Skeletal muscle tissue (tissue), 4 donors: ENCODE data around the gene KRT8. TPM values are rescaled to one million over a fixed set of nuclear protein-coding genes. Genes with fewer than 3 reads are reported as not detected.
"Not testable (repeated sequence)": the region's sequence is repeated elsewhere in the genome, so short reads cannot be mapped to it uniquely, and the experiment has no call there.

Source experiments
- H3K27ac ChIP-seq: one replicate; pipeline ENCODE4 v1.7.0; 2013; ENCODE audit warnings: mild to moderate bottlenecking, low read depth, low read length, inconsistent platforms
- H3K27me3 ChIP-seq, 3 donors: one replicate each; pipeline ENCODE4 v1.7.0; 2013; ENCODE audit warnings: low read length in 3 of 3; ENCODE audit not compliant: control insufficient read depth in 3 of 3, insufficient read depth in 3 of 3
- H3K36me3 ChIP-seq, 3 donors: one replicate each; pipeline ENCODE4 v1.7.0; 2013; ENCODE audit warnings: low read length in 3 of 3; ENCODE audit not compliant: control insufficient read depth in 3 of 3, insufficient read depth in 3 of 3
- H3K4me1 ChIP-seq, 3 donors: one replicate each; pipeline ENCODE4 v1.7.0; 2013; ENCODE audit warnings: low read length in 3 of 3, mild to moderate bottlenecking in 3 of 3; ENCODE audit not compliant: control insufficient read depth in 3 of 3, insufficient read depth in 3 of 3
- H3K4me3 ChIP-seq, 3 donors: one replicate each; pipeline ENCODE4 v1.7.0; 2013; ENCODE audit warnings: low read length in 3 of 3
- H3K9ac ChIP-seq, 3 donors: one replicate each; pipeline ENCODE4 v1.7.0; 2013; ENCODE audit warnings: low read length in 3 of 3, mild to moderate bottlenecking in 3 of 3, moderate library complexity in 2 of 3, low read depth in 1 of 3
- H3K9me3 ChIP-seq, 3 donors: one replicate each; pipeline ENCODE4 v1.7.0; 2013; ENCODE audit warnings: low read length in 3 of 3; ENCODE audit not compliant: control insufficient read depth in 3 of 3
- total RNA-seq: library from RNA; depleted of rRNA; stranded (reverse); fragments of >200 nt; gene quantifications from one replicate; pipeline ENCODE4 v1.2.3, GENCODE V29; 2014
- donor health status: Osteomylitis.

The KRT8 gene
- total RNA-seq = 1.6 TPM

DNA sequence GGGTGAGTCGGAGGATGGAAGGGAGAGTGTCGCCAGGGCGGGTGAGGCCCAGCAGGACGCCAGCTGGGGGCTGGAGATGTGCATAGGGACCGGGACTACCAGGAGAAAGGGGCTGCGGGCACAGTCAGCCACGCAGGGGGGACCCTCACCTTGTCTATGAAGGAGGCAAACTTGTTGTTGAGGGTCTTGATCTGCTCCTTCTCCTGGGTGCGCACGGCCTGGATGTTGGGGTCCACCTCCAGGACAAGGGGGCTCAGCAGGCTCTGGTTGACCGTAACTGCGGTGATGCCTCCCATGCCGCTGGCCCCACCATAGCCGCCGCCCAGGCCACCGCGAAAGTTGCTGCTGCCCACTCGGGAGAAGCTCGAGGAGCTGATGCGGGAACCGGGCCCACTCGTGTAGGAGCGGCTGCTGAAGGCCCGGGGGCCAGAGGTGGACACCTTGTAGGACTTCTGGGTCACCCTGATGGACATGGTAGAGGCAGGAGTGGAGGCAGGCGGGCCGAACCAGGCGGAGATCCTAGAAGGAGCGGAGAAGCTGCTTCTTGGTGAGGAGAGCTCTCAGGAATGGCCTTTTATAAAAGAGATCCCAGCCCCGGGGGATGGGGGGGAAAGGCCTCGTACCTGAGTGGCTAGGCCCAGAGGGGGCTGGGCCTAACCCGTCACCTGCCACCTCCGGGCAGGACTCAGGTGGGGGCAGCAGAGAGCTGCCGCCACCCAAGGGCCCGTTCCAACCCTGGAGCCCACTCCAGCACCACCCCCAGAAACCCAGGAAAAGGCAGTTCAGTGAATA is at the start of gene KRT8:
Gene KRT8, minus strand, starts transcription at position 568 of the 792 bp plus-strand sequence. Its CDS starts 95 bp downstream, at position 473.
- not testable (repeated sequence) for H3K9me3 ChIP-seq, H3K9ac ChIP-seq, H3K4me1 ChIP-seq, H3K36me3 ChIP-seq, H3K27ac ChIP-seq
- H3K4me3 ChIP-seq = peak within 1 kb of the TSS in 1 of 3 donors; percentile 7
- H3K27me3 ChIP-seq = peaks cover 0 to 21% (median 0%) of the 10 kb centered on the region in 3 donors

DNA sequence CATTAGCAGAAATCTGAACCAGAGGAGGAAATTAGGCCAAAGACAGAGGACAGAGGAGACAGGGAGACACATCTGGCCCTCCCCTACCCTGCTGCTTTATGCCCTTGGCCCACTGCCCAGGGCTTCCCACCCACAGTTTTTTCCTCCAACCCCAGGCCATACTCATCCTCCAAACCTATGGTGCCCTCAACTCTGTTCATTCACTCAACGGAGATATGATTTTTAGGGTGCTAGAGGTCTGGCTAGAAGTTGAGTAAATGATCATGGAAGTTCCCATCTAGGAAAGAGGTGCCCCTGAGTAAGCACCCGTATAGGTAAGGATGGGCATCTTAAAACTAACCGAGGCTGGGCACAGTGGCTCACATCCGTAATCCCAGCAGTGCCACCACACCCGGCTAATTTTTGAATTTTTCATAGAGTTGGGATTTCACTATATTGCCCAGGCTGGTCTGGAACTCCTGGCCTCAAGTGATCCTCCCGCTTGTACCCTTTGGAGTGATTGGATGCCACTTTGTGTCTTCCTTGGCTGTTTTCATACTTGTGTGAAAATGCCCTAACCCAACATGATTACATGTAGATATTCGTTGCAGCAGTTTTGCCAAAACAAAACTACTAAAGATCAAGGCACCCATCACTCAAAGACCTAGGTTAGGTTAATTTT is 48.4 kb upstream of the KRT8 start:
- no peak overlapping the region for H3K4me3 ChIP-seq
- H3K27ac ChIP-seq = no peak overlapping the region
- peaks cover 0 to 2% (median 0%) of the 10 kb centered on the region in 3 donors for H3K4me1 ChIP-seq
- no peaks in the 10 kb centered on the region for H3K36me3 ChIP-seq
- H3K9ac ChIP-seq = no peak overlapping the region
- no peaks in the 10 kb centered on the region for H3K9me3 ChIP-seq
- peaks cover 6 to 16% (median 10%) of the 10 kb centered on the region in 3 donors for H3K27me3 ChIP-seq

DNA sequence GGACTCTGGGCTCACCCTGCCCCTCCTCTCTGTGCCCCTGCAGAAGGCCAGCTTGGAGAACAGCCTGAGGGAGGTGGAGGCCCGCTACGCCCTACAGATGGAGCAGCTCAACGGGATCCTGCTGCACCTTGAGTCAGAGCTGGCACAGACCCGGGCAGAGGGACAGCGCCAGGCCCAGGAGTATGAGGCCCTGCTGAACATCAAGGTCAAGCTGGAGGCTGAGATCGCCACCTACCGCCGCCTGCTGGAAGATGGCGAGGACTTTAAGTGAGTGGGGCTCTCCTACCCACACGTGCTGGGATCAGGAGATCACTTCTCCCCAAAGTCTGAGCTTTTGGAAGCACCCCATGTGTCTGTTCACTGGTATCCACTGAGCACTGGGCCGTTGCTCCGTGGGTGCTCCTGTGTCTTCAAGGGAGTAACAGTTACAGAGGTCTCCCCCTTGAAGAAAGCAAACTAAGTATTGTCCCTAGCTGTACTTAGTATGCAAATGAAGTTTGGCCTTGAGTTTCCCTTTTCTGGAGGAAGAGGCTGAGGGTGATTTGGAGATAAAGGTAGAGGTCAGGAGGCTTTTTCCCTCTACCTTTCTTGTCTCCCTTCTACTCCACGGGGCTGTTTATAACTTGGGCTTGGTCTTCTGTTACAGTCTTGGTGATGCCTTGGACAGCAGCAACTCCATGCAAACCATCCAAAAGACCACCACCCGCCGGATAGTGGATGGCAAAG is 47.4 kb upstream of the KRT8 start:
- Histone ChIP-seq H3K27ac (no peak overlapping the region), H3K9me3 (no peaks in the 10 kb centered on the region), H3K36me3 (no peaks in the 10 kb centered on the region), H3K9ac (no peak overlapping the region), H3K4me3 (no peak overlapping the region), H3K4me1 (peaks cover 0 to 2% (median 0%) of the 10 kb centered on the region in 3 donors), H3K27me3 (peaks cover 6 to 21% (median 10%) of the 10 kb centered on the region in 3 donors)

DNA sequence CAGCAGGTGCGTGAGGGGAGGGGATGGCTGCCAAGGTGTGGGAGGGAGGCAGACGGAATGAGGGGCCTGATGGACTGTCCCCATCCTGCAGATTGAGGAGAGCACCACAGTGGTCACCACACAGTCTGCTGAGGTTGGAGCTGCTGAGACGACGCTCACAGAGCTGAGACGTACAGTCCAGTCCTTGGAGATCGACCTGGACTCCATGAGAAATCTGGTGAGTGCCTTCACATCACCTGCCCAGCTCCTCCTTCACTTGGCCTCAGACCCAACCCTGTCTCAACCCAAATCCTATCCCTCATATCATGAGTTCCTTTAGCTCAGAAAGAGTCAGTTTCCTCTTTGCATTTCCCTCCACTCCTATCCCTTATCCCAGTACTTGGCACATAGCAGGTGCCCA is 46.8 kb upstream of the KRT8 start:
- no peak overlapping the region for H3K9ac ChIP-seq
- no peak overlapping the region for H3K4me3 ChIP-seq
- peaks cover 0 to 2% (median 0%) of the 10 kb centered on the region in 3 donors for H3K4me1 ChIP-seq
- no peak overlapping the region for H3K27ac ChIP-seq
- peaks cover 8 to 21% (median 10%) of the 10 kb centered on the region in 3 donors for H3K27me3 ChIP-seq
- no peaks in the 10 kb centered on the region for H3K36me3 ChIP-seq
- H3K9me3 ChIP-seq = no peaks in the 10 kb centered on the region

DNA sequence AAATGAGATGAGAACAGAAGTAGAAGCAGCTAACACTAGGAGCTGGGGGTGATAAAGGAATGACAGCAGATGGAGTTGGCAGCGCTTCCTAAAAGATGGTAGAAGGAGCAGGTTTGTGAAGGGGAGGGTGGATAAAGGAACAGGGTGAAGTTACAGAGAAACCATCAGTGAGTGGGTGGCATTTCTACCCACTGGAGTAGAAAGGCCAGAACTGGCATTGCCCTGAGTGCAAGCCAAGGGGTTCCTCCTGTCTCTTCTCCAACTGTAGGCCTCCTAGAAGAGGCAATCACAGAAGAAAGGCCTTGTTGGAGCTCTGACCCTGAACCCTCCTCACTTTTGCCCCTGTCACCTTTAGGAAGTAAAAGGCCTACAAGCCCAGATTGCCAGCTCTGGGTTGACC is 46.2 kb upstream of the KRT8 start:
- Histone ChIP-seq H3K27ac (no peak overlapping the region), H3K4me3 (no peak overlapping the region), H3K36me3 (no peaks in the 10 kb centered on the region), H3K27me3 (peaks cover 10 to 21% (median 10%) of the 10 kb centered on the region in 3 donors), H3K4me1 (peaks cover 0 to 2% (median 0%) of the 10 kb centered on the region in 3 donors), H3K9me3 (no peaks in the 10 kb centered on the region), H3K9ac (no peak overlapping the region)

DNA sequence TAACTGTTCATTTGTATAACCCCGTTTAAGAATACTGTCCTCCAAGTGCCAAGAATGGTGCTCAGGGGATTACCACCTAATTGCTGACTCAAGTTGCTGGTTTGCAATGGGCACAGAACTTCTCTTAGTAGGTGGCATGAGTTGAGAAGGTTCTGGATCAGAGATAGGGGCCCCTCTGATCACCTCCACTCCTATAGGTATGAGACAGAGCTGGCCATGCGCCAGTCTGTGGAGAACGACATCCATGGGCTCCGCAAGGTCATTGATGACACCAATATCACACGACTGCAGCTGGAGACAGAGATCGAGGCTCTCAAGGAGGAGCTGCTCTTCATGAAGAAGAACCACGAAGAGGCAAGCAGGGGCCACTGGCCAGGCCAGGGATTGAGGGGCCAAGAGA is 45.7 kb upstream of the KRT8 start:
- Histone ChIP-seq H3K27ac (no peak overlapping the region), H3K4me3 (no peak overlapping the region), H3K4me1 (peaks cover 0 to 2% (median 0%) of the 10 kb centered on the region in 3 donors), H3K27me3 (peaks cover 10 to 21% (median 10%) of the 10 kb centered on the region in 3 donors), H3K9ac (no peak overlapping the region), H3K36me3 (no peaks in the 10 kb centered on the region), H3K9me3 (no peaks in the 10 kb centered on the region)

DNA sequence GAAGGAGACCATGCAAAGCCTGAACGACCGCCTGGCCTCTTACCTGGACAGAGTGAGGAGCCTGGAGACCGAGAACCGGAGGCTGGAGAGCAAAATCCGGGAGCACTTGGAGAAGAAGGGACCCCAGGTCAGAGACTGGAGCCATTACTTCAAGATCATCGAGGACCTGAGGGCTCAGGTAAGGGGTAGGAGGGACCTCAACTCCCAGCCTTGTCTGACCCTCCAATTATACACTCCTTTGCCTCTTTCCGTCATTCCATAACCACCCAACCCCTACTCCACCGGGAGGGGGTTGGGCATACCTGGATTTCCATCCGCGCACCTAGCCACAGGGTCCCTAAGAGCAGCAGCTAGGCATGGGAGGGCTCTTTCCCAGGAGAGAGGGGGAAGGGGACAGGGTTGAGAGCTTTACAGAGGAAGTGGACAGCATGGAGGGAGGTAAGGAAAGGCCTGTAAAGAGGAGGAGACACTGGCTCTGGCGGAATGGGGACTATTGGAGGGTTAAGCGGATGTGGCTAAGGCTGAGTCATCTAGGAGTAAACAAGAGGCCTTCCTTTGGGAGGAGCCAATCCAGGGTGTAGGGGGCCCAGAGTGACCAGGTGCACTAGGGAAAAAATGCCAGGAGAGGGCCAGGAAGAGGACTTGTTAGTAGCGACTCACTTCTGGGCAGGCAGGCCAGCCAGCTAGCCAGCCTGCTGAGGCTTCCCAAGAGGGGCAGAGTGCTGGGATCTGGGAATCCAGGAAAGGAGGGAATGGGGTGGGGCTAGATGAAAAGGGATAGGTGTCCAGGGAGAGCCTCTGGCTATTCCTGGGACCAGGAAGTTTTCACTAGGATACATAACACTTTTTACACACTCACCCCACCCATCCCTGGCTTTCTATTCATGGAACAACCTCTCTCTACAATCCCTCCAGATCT is 44.8 kb upstream of the KRT8 start:
- Histone ChIP-seq H3K9me3 (no peaks in the 10 kb centered on the region), H3K4me3 (peak overlapping the region; percentile 13 to 41 (median 19)), H3K27ac (no peak overlapping the region), H3K4me1 (peaks cover 0 to 2% (median 0%) of the 10 kb centered on the region in 3 donors), H3K9ac (peak overlapping the region in 1 of 3 donors; percentile 25), H3K36me3 (no peaks in the 10 kb centered on the region), H3K27me3 (peaks cover 10 to 25% (median 16%) of the 10 kb centered on the region in 3 donors)

DNA sequence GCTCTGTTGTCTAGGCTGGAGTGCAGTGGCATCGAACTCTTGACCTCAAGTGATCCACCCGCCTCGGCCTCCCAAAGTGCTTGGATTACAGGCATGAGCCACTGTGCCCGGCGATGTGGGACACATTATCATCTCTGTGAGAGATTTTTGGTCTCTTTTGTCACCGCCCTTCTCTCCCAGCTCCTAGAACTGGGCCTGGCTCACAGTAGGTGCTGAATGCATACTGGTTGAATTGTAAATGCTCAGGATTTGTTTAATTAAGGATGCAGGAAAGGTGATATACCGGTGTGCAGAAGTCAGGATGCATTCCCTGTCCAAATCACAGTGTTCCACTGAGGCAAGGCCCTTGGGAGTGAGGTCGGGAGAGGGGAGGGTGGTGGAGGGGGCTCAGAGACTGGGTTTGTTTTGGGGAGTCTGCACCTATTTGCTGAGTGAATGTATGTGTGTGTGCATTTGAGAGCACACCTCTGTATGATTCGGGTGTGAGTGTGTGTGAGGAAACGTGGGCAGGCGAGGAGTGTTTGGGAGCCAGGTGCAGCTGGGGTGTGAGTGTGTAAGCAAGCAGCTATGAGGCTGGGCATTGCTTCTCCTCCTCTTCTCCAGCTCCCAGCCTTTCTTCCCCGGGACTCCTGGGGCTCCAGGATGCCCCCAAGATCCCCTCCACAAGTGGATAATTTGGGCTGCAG is 43.0 kb upstream of the KRT8 start:
- Histone ChIP-seq H3K36me3 (no peaks in the 10 kb centered on the region), H3K4me3 (no peak overlapping the region), H3K27ac (no peak overlapping the region), H3K9ac (no peak overlapping the region), H3K27me3 (peaks cover 18 to 31% (median 20%) of the 10 kb centered on the region in 3 donors), H3K4me1 (peaks cover 0 to 2% (median 0%) of the 10 kb centered on the region in 3 donors), H3K9me3 (no peaks in the 10 kb centered on the region)
